ENCODE measurements around the gene ASGR2.

The ASGR2 gene

GRCh38 chr17:7067198-7067597, 47.4 kb downstream of the ASGR2 start:
- no peak for DNase-seq (ENCODE audit: low spot score)
- TF ChIP-seq, protein P1, sequence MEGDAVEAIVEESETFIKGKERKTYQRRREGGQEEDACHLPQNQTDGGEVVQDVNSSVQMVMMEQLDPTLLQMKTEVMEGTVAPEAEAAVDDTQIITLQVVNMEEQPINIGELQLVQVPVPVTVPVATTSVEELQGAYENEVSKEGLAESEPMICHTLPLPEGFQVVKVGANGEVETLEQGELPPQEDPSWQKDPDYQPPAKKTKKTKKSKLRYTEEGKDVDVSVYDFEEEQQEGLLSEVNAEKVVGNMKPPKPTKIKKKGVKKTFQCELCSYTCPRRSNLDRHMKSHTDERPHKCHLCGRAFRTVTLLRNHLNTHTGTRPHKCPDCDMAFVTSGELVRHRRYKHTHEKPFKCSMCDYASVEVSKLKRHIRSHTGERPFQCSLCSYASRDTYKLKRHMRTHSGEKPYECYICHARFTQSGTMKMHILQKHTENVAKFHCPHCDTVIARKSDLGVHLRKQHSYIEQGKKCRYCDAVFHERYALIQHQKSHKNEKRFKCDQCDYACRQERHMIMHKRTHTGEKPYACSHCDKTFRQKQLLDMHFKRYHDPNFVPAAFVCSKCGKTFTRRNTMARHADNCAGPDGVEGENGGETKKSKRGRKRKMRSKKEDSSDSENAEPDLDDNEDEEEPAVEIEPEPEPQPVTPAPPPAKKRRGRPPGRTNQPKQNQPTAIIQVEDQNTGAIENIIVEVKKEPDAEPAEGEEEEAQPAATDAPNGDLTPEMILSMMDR (IDR thresholded peaks at IDR 0.05; ENCODE audit: extremely low read depth, missing control alignments), result no peak

DNA sequence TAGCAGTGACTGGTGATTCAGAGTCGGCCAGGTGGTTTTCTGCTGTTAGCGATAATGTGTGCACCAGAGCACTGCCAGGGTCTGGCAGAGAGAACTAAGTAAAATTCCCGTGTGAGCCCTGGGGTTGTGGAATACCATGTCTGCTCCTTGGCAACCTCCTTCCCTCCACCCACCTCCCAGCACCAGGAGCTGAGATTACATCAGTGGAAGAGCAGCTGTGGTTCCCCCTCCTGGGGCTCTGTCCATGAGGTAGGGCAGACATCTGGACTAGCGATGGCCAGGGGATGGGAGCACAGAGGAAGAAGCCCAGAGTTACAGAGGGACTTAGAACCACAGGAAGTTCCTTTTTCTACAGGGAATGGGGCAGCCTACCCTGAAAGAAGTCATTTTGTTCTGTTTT, 50.4 kb downstream of the ASGR2 start:
- no peak for DNase-seq (ENCODE audit: low spot score)
- TF ChIP-seq, protein P1 (IDR thresholded peaks at IDR 0.05; ENCODE audit: extremely low read depth, missing control alignments), result no peak

DNA sequence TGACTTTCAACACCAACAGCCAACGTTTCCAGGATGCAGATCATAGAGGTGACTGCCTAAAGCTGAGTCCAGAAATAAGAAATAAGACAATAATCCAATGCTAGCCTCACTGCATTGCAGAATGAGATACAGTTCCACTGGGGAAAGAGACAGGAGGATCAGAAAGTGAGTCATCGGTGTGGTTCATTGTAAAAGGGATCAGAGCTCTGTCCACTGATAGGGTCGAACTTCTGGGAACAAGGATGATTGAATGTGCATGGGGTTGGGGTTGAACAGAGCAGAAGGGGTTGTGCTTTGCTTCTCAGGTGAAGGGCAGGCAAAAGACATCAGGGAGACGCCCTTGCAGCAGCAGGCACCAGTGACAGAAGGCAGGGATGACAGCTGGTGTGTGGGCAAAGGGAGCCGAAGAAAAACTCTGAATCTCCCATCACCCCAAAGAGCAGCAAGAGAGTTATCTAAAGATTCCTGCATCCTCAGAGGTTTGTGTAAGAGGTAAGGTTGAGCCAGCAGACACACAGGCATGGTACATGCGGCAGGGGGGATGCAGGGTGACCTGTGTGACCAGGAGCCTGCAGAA, 51.0 kb downstream of the ASGR2 start:
- no peak for DNase-seq (ENCODE audit: low spot score)
- TF ChIP-seq, protein P1 (IDR thresholded peaks at IDR 0.05; ENCODE audit: extremely low read depth, missing control alignments), result no peak

DNA sequence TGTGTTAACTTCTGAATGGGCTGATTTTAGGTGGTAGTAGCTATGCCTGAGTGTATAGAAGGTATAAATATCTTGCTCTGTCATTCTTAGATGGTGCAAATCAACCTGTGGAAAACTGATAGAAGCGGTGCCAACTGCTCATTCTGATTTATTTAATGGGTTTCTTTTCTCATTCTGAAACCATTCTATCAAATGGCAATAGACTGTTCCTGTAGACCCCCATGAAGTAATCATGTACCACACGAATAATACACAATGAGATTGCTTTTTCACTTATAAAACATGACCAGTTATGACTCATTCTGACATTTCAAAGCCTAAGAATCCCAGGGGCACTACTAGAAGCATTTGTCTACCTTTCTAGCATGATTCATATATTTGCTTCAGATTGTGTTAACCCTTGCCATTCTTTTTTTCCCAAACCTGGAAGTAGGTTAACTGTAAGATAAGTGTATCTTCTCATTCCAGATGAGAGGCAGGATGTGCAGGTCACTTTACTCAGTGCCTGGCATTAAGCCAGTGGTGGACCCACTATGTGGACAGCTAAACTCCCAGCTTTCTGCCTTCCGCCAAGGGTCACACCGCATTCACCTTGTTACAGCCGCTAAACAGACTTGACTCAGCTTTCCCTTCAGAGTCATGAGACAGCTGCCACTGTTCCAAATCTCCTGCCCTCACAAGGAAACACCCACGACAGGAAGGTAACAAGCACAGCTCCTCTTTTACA, 54.3 kb downstream of the ASGR2 start:
- DNase-seq (ENCODE audit: low spot score), result no peak
- TF ChIP-seq, protein P1 (IDR thresholded peaks at IDR 0.05; ENCODE audit: extremely low read depth, missing control alignments), result no peak

GRCh38 chr17:7058831-7059447, 55.7 kb downstream of the ASGR2 start:
- DNase-seq (ENCODE audit: low spot score), result no peak
- TF ChIP-seq, protein P1 (IDR thresholded peaks at IDR 0.05; ENCODE audit: extremely low read depth, missing control alignments), result no peak

DNA sequence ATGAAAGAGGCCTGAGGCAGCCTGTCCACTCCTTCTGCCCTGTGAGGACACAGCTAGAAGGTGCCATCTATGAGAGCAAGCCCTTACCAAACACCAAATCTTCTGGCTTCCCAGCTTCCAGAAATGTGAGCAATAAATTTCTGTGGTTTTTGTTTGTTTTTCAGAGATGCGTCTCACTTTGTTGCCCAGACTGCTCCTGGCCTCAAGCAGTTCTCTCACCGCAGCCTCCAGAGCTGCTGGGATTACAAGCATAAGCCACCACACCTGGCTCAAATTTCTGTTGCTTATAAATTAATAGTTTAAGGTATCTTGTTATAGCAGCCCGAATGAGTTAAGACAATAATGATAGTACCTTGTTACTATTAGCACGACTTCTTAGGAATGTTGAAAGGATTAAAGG, 58.2 kb downstream of the ASGR2 start:
- TF ChIP-seq, protein P1 (IDR thresholded peaks at IDR 0.05; ENCODE audit: extremely low read depth, missing control alignments), result no peak

More for the DNA sequence above, 58.2 kb downstream of the ASGR2 start:
- no peak for DNase-seq (ENCODE audit: low spot score)
